T-cell (primary cell): Measurements from ENCODE around the gene CSE1L. TPM values are rescaled to one million over a fixed set of nuclear protein-coding genes. Genes with fewer than 3 reads are reported as not detected.
"Not testable (repeated sequence)": the region's sequence is repeated elsewhere in the genome, so short reads cannot be mapped to it uniquely, and the experiment has no call there.

Experiments used
- ATAC-seq, 4 experiments: fragments of 200-7000 bp in 3 of 4; fragments of 150-1000 bp in 1 of 4; cut with Tn5 transposase; replicated peaks in 1 of 4; 1 replicate in 3 of 4; 2 replicates in 1 of 4; pipeline ENCODE4 v1.10.0; 2021; ENCODE audit warnings: moderate library complexity in 3 of 4, mild to moderate bottlenecking in 2 of 4, moderate number of reproducible peaks in 1 of 4
- CTCF ChIA-PET, 2 donors: fragments of 300-600 bp; sonication (Branson Sonifier 250); formaldehyde crosslinking; loops; one replicate each; lab custom pipeline; 2022; ENCODE audit warnings: antibody characterized with exemption in 2 of 2; lab: Charles Lee
- POLR2A ChIA-PET, 2 donors: fragments of 300-600 bp; sonication (Branson Sonifier 250); formaldehyde crosslinking; loops; one replicate each; lab custom pipeline; 2022; ENCODE audit warnings: antibody characterized with exemption in 2 of 2; lab: Charles Lee
- DNase-seq, 35 experiments: peaks; one replicate each; pipeline versions ENCODE4 v3.0.0 to v3.0.0-alpha.2; 2013 to 2023
- H3K27ac ChIP-seq: one replicate; pipeline ENCODE4 v1.5.1; 2013; ENCODE audit warnings: low read length
- H3K27me3 ChIP-seq, 2 experiments: replicated peaks in 1 of 2; 1 replicate in 1 of 2; 2 replicates in 1 of 2; pipeline versions ENCODE4 v1.6.1 to v1.7.0; 2013; ENCODE audit warnings: low read length in 1 of 2, mixed read lengths in 1 of 2; ENCODE audit not compliant: control insufficient read depth in 2 of 2, insufficient read depth in 2 of 2; ENCODE audit errors: extremely low read depth in 1 of 2
- H3K36me3 ChIP-seq, 2 donors: 1 replicate in 1 of 2; 2 replicates in 1 of 2; pipeline versions ENCODE4 v1.6.1 to v1.7.0; 2013; ENCODE audit warnings: low read length in 1 of 2; ENCODE audit not compliant: control insufficient read depth in 2 of 2, insufficient read depth in 1 of 2; ENCODE audit errors: extremely low read depth in 1 of 2
- H3K4me1 ChIP-seq, 2 experiments: 1 replicate in 1 of 2; 2 replicates in 1 of 2; pipeline versions ENCODE4 v1.6.1 to v1.7.0; 2013; ENCODE audit warnings: low read length in 2 of 2, mixed read lengths in 1 of 2; ENCODE audit not compliant: insufficient read depth in 2 of 2, control insufficient read depth in 1 of 2; ENCODE audit errors: extremely low read depth in 1 of 2
- H3K4me3 ChIP-seq, 2 donors: 1 replicate in 1 of 2; 2 replicates in 1 of 2; pipeline versions ENCODE4 v1.5.1 to v1.7.0; 2013; ENCODE audit warnings: mild to moderate bottlenecking in 2 of 2, low read length in 1 of 2, moderate library complexity in 1 of 2; ENCODE audit not compliant: control insufficient read depth in 1 of 2; ENCODE audit errors: extremely low read depth in 1 of 2
- H3K9me3 ChIP-seq: 2 replicates; pipeline ENCODE4 v1.7.0; 2013
- H3K27ac Mint-ChIP-seq, 2 donors: one replicate each; pipeline ENCODE4 v1.8.0; 2020 to 2021; ENCODE audit warnings: mild to moderate bottlenecking in 2 of 2, mixed read lengths in 2 of 2
- H3K27me3 Mint-ChIP-seq, 2 donors: one replicate each; pipeline ENCODE4 v1.8.0; 2021 to 2022; ENCODE audit warnings: mixed read lengths in 2 of 2
- H3K36me3 Mint-ChIP-seq: one replicate; pipeline ENCODE4 v1.8.0; 2021; ENCODE audit warnings: mixed read lengths
- H3K4me1 Mint-ChIP-seq, 3 donors: one replicate each; pipeline ENCODE4 v1.8.0; 2020 to 2022; ENCODE audit warnings: mixed read lengths in 3 of 3, mild to moderate bottlenecking in 1 of 3
- H3K4me3 Mint-ChIP-seq, 3 donors: one replicate each; pipeline ENCODE4 v1.8.0; 2020 to 2022; ENCODE audit warnings: mild to moderate bottlenecking in 3 of 3, mixed read lengths in 3 of 3, moderate library complexity in 3 of 3
- H3K9me3 Mint-ChIP-seq, 3 donors: one replicate each; pipeline ENCODE4 v1.8.0; 2020 to 2022; ENCODE audit warnings: mixed read lengths in 3 of 3
- WGBS: methylation state at CpG from one replicate; pipeline ENCODE4 v1.1.5; 2013; ENCODE audit warnings: missing lambda C conversion rate; ENCODE audit not compliant: insufficient coverage; 5-methylcytosine and 5-hydroxymethylcytosine counted together
- total RNA-seq, 35 experiments: library from RNA in 6 of 35; stranded (reverse) in 6 of 35; fragments of 120-200 nt in 1 of 35; gene quantifications; one replicate each; pipeline versions ENCODE4 v1.2.1 to v1.2.4 and lab custom pipeline; 2013 to 2026

The CSE1L gene
- total RNA-seq, 5 donors from 2014 or later (not counting 1 experiment from before 2014, with no cell fraction given), result 29.3 to 41.7 (median 37.4) TPM

DNA sequence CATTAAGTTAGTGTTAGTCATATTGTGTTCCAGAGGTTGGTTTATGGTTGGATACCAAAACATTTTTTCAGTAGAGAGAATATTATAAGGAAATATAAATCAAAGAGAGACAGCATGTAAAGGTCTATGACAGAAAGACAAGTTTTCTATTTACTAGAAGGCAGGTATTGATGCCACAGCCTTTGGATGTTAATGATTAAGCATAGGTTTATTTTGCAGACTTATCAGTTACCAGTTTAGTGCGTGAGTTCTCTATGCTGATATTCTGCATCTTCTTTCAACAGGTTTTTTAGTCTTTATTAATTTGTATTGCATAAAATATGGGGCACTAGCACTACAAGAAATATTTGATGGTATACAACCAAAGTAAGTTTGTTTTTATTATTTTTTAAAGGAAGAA, 45.6 kb downstream of the CSE1L start:
- Histone ChIP-seq H3K4me3 (no peak overlapping the region), H3K27me3 (no peaks in the 10 kb centered on the region), H3K27ac (no peak overlapping the region), H3K4me1 (no peaks in the 10 kb centered on the region), H3K9me3 (no peaks in the 10 kb centered on the region), H3K36me3 (peaks cover 10 to 84% of the 10 kb centered on the region in 2 donors)
- WGBS, result no CpG with 5 or more reads among the region's 1 CpG
- Mint-ChIP-seq H3K27ac (no peak overlapping the region), H3K4me1 (no peaks in the 10 kb centered on the region), H3K9me3 (no peaks in the 10 kb centered on the region), H3K27me3 (no peaks in the 10 kb centered on the region), H3K4me3 (no peak overlapping the region), H3K36me3 (peaks cover 53% of the 10 kb centered on the region)
- ChIA-PET CTCF (no interaction called here), POLR2A (no interaction called here)
- ATAC-seq (no peak), DNase-seq (no peak)

DNA sequence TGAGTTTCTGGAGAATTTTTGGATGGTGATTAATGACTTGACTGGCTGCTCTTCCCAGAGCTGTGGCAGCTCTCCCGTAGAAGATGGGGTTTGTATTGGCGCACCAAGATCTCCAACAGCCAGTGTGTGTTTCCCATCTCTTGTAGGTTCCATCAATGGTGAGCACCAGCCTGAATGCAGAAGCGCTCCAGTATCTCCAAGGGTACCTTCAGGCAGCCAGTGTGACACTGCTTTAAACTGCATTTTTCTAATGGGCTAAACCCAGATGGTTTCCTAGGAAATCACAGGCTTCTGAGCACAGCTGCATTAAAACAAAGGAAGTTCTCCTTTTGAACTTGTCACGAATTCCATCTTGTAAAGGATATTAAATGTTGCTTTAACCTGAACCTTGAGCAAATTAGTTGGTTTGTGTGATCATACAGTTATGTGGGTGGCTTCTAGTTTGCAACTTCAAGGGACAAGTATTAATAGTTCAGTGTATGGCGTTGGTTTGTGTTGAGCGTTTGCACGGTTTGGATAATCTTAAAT, 50.2 kb downstream of the CSE1L start:
- Histone ChIP-seq H3K9me3 (no peaks in the 10 kb centered on the region), H3K4me1 (no peaks in the 10 kb centered on the region), H3K27ac (no peak overlapping the region), H3K4me3 (no peak overlapping the region), H3K36me3 (peaks cover 9 to 60% of the 10 kb centered on the region in 2 donors), H3K27me3 (no peaks in the 10 kb centered on the region)
- no peak overlapping the region for H3K27ac Mint-ChIP-seq
- H3K27me3 Mint-ChIP-seq, result no peaks in the 10 kb centered on the region
- peaks cover 5 to 13% (median 10%) of the 10 kb centered on the region in 3 donors for H3K4me1 Mint-ChIP-seq
- no peak for ATAC-seq
- no peak overlapping the region for H3K4me3 Mint-ChIP-seq
- ChIA-PET POLR2A (no interaction called here), CTCF (interaction anchor here in 1 of 2 donors (1.1 kb wide), 1 partner anchor 18 kb away, joined by 3 read pairs; no protein-coding TSS in a partner anchor)
- no peak for DNase-seq
- 97% methylated on average over 7 of the region's 7 CpGs for WGBS
- H3K36me3 Mint-ChIP-seq, result peaks cover 49% of the 10 kb centered on the region
- no peaks in the 10 kb centered on the region for H3K9me3 Mint-ChIP-seq

GRCh38 chr20:49097159-49097558, 51.0 kb downstream of the CSE1L start:
- no peak for ATAC-seq
- Histone ChIP-seq H3K9me3 (no peaks in the 10 kb centered on the region), H3K4me1 (no peaks in the 10 kb centered on the region), H3K27me3 (no peaks in the 10 kb centered on the region), H3K27ac (no peak overlapping the region), H3K4me3 (no peak overlapping the region), H3K36me3 (peaks cover 9 to 60% of the 10 kb centered on the region in 2 donors)
- no peak for DNase-seq
- no peaks in the 10 kb centered on the region for H3K27me3 Mint-ChIP-seq
- ChIA-PET CTCF (no interaction called here), POLR2A (interaction anchor here in 1 of 2 donors (0.6 kb wide), 1 partner anchor 97 kb away, joined by 3 read pairs; no protein-coding TSS in a partner anchor)
- peaks cover 8 to 19% (median 12%) of the 10 kb centered on the region in 3 donors for H3K4me1 Mint-ChIP-seq
- H3K36me3 Mint-ChIP-seq, result peaks cover 52% of the 10 kb centered on the region
- H3K9me3 Mint-ChIP-seq, result no peaks in the 10 kb centered on the region
- peak overlapping the region in 1 of 2 donors; percentile 39 for H3K27ac Mint-ChIP-seq
- H3K4me3 Mint-ChIP-seq, result no peak overlapping the region
- 96% methylated on average over 5 of the region's 7 CpGs for WGBS

- H3K27me3 Mint-ChIP-seq, result no peaks in the 10 kb centered on the region
- H3K4me3 ChIP-seq, result no peak overlapping the region
- no peaks in the 10 kb centered on the region for H3K9me3 Mint-ChIP-seq
- H3K36me3 Mint-ChIP-seq, result peaks cover 61% of the 10 kb centered on the region
- POLR2A ChIA-PET, result interaction anchor here in 1 of 2 donors (0.6 kb wide), 1 partner anchor 10 kb away, joined by 7 read pairs; no protein-coding TSS in a partner anchor
- H3K4me1 ChIP-seq, result no peaks in the 10 kb centered on the region
- CTCF ChIA-PET, result interaction anchor here in 1 of 2 donors (0.7 kb wide), 1 partner anchor 16 kb away, joined by 4 read pairs; no protein-coding TSS in a partner anchor
- ATAC-seq, result no peak
- no peak overlapping the region for H3K27ac ChIP-seq
- DNase-seq, result no peak
- H3K4me1 Mint-ChIP-seq, result peaks cover 8 to 19% (median 12%) of the 10 kb centered on the region in 3 donors
- no peaks in the 10 kb centered on the region for H3K9me3 ChIP-seq
- no peaks in the 10 kb centered on the region for H3K27me3 ChIP-seq
- H3K27ac Mint-ChIP-seq, result no peak overlapping the region
- no peak overlapping the region for H3K4me3 Mint-ChIP-seq
- peaks cover 16 to 62% of the 10 kb centered on the region in 2 donors for H3K36me3 ChIP-seq
- 100% methylated on average over 4 of the region's 4 CpGs for WGBS
Observed at GRCh38 chr20:49098136-49098535, 52.0 kb downstream of the CSE1L start.

GRCh38 chr20:49099011-49099410, 52.9 kb downstream of the CSE1L start:
- no peak overlapping the region for H3K4me3 ChIP-seq
- WGBS, result 100% methylated on average over 2 of the region's 3 CpGs
- no peaks in the 10 kb centered on the region for H3K27me3 ChIP-seq
- POLR2A ChIA-PET, result interaction anchor here in 1 of 2 donors (0.6 kb wide), 1 partner anchor 9 kb away, joined by 5 read pairs; no protein-coding TSS in a partner anchor
- H3K27ac Mint-ChIP-seq, result peak overlapping the region in 1 of 2 donors; percentile 39
- H3K9me3 Mint-ChIP-seq, result no peaks in the 10 kb centered on the region
- CTCF ChIA-PET, result interaction anchor here in 1 of 2 donors (0.6 kb wide), 1 partner anchor 98 kb away, joined by 3 read pairs; no protein-coding TSS in a partner anchor
- DNase-seq, result no peak
- H3K9me3 ChIP-seq, result no peaks in the 10 kb centered on the region
- peaks cover 8 to 20% (median 12%) of the 10 kb centered on the region in 3 donors for H3K4me1 Mint-ChIP-seq
- no peak for ATAC-seq
- no peaks in the 10 kb centered on the region for H3K27me3 Mint-ChIP-seq
- H3K4me1 ChIP-seq, result no peaks in the 10 kb centered on the region
- H3K4me3 Mint-ChIP-seq, result no peak overlapping the region
- H3K36me3 ChIP-seq, result peaks cover 17 to 61% of the 10 kb centered on the region in 2 donors
- no peak overlapping the region for H3K27ac ChIP-seq
- peaks cover 63% of the 10 kb centered on the region for H3K36me3 Mint-ChIP-seq

GRCh38 chr20:49100292-49100691, 54.2 kb downstream of the CSE1L start:
- H3K4me3 ChIP-seq, H3K27ac ChIP-seq, H3K4me1 ChIP-seq, ATAC-seq, H3K4me3 Mint-ChIP-seq, H3K9me3 Mint-ChIP-seq, H3K9me3 ChIP-seq, DNase-seq, H3K27me3 Mint-ChIP-seq, H3K27me3 ChIP-seq: not testable (repeated sequence)
- ChIA-PET POLR2A (interaction anchor here in 1 of 2 donors (0.6 kb wide), 1 partner anchor 52 kb away, joined by 5 read pairs; no protein-coding TSS in a partner anchor), CTCF (interaction anchor here in 1 of 2 donors (0.6 kb wide), 1 partner anchor 1205 kb away, joined by 5 read pairs; no protein-coding TSS in a partner anchor)
- WGBS, result no CpG with 5 or more reads among the region's 5 CpGs
- Mint-ChIP-seq H3K36me3 (peaks cover 57% of the 10 kb centered on the region), H3K27ac (peak overlapping the region; percentile 83 to 90), H3K4me1 (peaks cover 8 to 20% (median 12%) of the 10 kb centered on the region in 3 donors)
- peaks cover 24 to 50% of the 10 kb centered on the region in 2 donors for H3K36me3 ChIP-seq
